COLO668 (cell line): Measurements from ENCODE around the gene TACO1.
A peak's percentile ranks its signal among the peaks of the same experiment; 100 is the strongest.

ENCODE experiments used
- DNase-seq: peaks from one replicate; lab custom pipeline; 2025; ENCODE audit not compliant: unreplicated experiment; lab: John Stamatoyannopoulos, UW

TACO1 gene

DNA sequence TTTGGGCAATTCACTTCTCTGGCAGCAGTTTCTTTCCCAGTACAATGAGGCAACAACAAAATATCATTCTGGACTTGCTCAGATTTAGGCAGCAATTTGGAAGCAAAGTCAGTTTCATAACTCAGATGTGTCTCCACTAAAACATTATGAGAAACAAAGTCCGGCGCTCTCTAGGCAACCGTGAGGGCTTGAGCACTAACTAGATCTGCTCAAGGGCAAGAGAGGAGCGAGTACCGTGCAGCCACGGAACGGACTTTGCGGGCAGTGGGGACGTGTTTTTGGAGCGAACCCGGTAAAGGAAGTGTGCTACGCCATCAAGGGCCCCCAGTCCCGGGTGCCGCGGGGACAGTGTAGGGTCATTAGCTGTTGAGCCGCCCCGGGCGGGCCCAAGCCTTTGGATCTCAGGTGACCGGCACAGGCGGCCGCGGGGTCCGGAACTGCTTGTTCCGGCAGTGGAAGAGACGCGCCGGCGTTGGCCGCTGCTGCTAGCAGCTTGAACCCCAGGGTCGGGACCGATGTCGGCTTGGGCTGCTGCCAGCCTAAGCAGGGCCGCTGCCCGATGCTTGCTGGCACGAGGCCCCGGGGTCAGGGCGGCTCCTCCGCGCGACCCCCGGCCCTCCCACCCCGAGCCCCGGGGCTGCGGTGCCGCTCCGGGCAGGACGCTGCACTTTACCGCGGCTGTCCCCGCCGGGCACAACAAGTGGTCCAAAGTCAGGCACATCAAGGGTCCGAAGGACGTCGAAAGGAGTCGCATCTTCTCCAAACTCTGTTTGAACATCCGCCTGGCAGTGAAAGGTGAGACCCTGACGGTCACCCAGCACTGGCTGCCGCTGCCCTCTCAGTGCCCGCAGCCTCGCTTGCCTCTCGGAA, at the start of gene TACO1:
TSS of gene TACO1 (plus strand) at position 327 of the 870 bp plus-strand sequence. CDS start at position 516, 189 bp downstream.
- DNase-seq, result peak; percentile 79

DNA sequence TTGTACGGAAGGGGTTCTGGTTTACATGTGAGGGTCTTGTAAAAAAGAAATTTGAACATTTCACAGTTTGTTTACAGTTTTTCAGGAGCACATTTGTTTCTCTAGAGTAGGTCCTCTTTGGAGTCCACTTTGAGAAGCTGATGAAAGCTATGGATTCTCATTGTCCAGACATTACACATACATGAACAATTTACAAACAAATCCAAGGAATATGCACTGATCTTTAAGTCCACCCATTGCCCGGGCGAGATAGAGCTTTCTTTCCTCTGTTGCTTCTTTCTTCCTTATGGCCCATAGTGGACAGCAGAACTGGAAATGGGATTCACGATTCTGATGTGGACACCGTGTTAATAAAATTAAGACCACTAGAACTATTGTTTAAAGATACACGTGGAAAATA, 48.5 kb upstream of the TACO1 start:
- no peak for DNase-seq

DNA sequence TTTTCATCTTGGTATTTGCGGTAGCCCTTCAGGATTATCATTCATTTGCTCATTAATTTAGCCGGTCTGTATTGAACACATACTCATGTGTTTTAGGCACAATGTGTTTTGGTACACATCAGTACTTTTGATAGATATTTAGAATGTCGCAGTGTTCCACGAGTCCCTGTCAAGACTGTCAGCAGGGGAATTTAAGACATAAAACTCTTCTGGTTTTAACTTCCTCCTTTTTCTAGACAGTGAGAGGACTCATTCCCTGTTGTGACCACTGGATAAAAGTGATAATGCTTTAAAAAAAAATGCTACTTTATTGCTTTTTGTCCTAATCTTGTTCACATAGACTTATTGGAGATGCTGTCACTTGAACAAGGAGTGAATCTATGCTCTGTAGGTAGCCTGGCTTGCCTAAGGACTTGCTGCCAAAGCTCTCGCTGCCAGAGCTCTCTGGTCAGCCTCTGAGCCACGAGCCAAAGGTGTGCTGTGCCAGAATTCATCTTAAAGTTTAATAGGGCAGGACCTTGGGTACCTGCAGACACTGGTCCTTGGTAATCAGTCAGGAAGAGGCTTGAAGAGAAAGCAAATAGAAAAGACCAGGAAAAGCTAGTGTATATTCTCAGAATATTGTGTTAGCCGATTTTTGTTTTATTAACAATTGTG, 45.1 kb upstream of the TACO1 start:
- no peak for DNase-seq

DNA sequence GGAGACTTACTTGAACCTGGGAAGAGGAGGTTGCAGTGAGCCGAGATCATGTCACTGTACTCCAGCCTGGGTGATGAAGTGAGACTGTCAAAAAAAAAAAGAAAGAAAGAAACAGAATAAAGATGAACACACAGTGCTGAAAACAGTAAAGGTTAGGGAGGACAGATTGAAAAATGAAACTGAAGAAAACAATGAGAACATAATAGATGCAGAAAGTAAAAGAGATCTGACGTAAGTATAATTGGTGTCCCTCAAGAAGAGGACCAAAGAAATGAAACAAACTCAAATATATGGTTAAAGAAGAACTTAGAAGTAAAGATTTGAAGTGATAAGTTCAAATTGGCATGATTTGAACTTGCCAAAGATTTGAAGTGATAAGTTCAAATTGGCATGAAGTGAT, 43.3 kb upstream of the TACO1 start:
- no peak for DNase-seq

DNA sequence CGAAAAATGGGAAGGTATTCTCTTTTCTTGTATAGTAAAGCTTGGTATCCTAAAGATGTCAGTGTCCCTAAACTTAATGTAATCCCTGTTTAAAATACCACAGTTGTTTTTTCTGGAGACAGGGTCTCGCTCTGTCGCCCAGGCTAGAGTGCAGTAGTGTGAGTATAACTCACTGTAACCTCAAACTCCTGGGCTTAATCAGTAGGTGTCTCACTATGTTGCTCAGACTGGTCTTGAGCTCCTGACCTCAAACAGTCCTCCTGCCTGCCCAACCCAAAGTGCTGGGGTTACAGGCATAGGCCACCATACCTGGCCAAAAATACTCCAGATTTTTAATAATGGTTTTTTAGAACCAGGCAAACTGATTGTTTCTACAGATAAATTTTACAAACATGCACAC, 42.3 kb upstream of the TACO1 start:
- no peak for DNase-seq

DNA sequence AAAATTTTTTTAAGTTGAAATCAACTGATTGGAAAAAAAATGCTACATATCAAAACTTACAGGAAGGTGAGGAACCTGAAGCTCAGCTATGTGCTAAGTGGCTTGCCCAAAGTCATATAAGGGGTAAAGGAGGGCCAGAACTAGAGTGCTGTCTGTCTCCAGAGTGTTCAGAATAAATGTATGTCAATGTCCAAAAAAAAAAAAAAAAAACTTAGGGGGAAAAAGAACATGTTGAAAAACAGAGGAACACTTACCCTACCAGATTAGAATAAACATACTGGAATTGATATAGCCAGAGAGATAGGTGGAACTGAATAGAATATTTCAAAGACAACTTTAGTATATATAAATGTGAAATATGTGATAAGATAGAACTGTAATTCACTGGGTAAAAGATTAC, 38.9 kb upstream of the TACO1 start:
- DNase-seq, result no peak

DNA sequence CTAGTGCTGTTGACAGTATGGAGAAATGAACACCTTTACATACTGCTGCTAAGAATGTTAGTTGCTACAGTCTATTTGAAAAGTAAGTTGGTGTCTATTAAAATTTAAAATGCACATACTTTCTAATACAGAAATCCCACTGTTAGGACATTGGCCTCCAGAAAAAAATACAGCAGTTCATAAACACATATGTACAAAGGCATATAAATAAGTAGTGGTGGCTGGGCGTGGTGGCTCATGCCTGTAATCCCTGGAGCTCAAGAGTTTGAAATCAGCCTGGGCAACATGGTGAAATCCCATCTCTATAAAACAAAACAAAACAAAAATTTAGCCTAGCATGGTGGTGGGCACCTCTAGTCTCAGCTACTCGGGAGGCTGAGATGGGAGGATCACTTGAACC, 37.4 kb upstream of the TACO1 start:
- no peak for DNase-seq

DNA sequence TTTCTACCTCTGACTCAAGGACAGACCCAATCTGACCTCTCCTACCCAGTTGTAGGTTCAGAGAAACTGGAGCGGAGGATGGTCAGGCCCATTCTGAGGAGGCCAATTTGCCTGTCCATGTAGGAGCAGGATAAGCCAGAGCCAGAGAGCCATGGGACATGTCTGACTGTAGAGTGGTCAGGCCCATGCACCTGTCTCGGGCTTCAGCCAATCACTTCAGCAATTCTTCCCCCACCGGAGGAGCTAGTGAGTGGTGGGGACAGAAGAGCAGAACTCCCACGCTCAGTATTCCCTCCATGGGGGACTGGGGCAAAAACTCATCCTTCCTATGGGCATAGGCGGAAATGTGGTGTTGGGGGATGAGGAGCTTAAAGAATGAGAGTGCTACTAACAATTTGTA, 36.1 kb upstream of the TACO1 start:
- no peak for DNase-seq

DNA sequence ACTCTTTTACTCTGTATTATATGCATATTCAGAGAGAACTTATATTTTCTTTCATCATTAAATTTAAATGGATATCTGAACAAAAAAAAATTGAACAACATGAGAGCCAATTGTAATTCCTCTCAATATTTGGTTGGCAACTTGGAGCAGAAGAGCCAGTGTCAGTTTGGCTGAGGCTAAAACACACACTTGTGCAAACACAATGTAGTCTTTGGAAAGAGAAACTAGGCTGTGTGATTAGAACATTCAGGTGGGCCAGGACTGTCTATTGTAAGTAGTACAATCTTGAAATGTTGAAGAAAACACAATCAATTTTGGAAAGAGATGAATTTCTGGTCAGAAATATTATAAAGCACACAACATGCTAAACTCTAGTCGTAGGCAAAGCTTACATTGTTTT, 33.5 kb upstream of the TACO1 start:
- no peak for DNase-seq

DNA sequence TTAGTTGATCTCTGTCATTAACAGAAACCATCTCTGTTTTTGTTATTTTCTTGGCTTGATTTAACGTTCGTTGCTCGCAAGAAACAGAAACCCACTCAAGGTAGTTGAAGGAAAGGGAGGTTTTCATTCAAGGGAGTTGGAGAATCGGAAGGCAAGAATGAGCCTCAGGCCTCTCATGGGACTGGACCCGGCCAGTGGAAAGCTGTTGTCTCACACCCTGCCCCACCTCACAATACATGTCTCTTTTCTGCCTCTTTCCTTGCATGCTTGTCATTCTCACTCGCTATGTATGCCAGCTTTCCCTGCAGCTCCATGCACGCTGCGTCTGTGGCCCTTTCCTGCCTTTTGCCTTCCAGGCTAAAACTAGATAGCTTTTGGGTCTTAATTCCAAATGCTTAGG, 32.1 kb upstream of the TACO1 start:
- DNase-seq, result no peak

DNA sequence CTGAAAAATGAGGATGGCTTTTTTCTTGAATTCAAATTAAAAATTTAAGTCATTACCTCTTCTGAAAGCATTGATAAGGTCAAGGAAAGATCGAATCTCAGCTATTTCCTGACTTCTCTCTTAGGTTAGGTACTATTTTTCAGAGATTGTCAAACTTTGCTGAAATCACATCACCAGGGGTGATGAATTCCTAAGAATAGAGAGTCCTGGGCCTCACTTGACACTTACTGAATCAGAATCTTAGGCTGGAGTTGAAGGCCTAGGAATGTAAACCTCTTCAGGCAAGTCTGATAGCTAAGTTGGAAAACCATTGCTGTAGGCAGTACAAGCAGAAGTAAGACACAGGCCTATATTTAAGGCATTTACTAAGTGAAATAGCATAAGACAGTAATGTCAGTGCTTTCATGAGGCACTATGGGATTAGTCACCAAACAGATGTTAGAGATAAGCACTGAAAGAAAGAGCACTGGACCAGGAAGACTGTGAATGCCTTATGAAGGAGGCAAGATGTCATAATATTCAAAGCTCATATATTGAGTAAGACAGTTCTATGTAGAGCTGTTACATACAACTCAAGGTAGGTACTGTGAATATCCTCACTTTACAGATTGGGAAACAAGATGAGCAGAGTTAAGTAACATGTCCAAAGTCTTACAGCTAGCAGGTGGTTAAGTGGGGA, 28.9 kb upstream of the TACO1 start:
- no peak for DNase-seq

DNA sequence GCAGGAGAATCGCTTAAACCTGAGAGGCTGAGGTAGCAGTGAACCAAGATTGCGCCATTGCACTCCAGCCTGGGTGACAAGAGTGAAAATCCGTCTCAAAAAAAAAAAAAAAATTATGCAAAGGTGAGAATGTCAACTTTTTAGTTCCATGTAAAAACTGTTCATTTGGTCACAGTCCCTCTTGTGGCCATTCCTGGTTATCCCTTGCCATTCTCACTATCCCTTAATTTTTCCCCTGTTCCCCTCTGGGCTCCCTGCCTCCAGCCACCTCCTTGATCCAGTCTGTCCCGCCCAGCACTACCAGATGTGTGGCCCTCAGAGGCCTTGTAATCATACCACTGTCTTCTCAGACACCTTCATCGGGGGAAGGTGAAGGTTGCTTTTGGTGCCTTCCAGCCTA, 27.1 kb upstream of the TACO1 start:
- DNase-seq, result no peak

DNA sequence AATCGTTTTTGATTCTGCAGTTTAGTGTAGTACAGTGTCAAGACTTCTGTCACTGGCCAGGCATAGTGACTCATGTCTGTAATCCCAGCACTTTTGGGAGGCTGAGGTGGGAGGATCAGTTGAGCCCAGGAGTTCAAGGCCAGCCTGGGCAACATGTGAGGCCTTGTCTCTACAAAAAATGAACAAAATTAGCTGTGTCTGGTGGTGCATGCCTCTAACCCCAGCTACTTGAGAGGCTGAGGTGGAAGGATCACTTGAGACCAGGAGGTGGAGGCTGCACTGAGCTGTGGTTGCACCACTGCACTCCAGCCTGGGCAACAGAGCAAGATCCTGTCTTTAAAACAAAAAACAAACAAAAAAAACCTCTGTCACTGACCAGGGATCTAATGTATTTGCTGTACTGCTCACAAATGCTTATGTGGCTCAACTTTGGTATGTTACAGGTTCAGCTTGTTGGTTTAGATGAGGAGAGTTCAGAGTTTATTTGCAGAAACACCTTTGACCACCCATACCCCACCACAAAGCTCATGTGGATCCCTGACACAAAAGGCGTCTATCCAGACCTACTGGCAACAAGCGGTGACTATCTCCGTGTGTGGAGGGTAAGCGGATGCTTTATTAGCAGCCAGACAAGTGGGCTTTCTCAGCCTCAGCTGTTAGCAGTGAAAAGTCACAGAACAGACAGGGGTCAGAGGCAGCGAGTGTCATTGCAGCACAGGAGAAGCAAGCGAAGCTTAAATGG, 22.5 kb upstream of the TACO1 start:
- no peak for DNase-seq

DNA sequence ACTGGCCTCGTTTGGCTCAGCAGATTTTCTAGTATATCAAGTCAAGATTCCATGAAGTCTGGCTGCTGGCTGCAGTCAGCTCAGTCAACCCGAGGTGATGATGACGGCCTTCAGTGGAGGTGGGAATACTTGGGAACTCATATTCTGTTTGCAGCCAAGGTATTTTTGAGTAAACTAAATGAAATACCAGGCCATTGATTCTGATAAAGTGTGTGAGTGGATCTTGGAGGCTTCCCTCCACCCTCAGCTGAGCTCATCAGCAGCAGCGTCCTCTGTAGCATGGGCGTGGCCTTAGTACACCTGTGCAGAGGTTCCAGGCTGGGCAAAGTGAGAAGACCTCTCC, 22.0 kb upstream of the TACO1 start:
- peak; percentile 18 for DNase-seq

DNA sequence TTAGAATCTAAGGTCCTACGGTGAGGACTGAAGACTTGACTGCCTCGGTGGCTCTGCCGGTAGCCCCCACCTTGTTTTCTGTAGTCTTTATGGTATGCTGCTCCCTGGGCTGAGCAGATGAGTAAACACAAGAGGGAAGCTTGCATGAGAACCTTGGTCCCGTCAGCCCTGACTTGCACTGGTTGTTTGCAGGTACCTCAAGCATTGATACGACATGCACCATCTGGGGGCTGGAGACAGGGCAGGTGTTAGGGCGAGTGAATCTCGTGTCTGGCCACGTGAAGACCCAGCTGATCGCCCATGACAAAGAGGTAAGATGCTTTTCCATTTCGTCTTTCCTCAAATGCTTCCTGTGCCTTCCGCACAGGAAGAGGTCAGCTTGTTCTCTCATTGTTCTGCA, 21.1 kb upstream of the TACO1 start:
- peak; percentile 69 for DNase-seq

DNA sequence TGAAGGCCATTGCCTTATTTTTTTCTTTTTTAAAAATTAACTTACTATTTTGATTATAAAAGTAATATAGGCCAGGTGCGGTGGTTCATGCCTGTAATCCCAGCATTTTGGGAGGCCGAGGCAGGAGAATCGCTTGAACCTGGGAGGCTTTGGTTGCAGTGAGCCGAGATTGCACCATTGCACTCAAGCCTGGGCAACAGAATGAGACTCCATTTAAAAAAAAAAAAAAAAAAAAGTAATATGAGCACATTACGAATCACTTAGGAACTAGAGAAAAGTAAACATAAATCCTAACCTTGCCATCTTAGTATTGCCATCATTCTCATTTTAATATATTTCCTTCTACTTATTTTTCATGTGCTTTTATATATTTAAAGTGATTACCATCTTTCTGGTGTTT, 12.9 kb upstream of the TACO1 start:
- no peak for DNase-seq

DNA sequence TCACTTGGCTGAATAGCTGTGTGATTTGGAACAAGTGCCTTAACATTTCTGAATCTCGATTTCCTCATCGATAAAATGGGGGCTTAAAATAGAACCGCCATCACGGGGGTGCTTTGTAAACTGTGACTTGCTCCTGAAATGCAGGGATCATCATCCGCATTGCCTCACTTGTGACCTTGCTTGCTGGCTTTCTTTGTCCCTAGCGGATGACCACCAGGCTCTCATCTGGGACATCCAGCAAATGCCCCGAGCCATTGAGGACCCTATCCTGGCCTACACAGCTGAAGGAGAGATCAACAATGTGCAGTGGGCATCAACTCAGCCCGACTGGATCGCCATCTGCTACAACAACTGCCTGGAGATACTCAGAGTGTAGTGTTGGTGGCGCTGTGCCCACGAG, 11.9 kb upstream of the TACO1 start:
- no peak for DNase-seq

DNA sequence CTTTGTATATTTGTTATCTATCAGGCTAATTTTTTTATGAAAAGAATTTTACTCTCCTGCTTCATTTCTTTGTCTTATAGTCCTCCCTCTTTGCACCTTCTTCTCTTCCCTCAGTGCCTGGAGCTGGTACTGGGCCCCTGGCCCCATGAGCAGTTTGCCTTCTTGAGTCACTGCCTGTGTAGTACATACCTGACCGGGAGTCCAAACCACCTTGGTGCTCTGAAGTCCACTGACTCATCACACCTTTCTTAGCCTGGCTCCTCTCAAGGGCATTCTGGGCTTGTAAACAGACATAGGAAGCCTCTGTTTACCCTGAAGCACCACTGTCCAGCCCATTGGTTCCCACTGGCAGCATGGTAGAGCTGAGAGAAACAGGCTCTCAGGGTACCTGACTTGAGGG, 11.0 kb upstream of the TACO1 start:
- no peak for DNase-seq

DNA sequence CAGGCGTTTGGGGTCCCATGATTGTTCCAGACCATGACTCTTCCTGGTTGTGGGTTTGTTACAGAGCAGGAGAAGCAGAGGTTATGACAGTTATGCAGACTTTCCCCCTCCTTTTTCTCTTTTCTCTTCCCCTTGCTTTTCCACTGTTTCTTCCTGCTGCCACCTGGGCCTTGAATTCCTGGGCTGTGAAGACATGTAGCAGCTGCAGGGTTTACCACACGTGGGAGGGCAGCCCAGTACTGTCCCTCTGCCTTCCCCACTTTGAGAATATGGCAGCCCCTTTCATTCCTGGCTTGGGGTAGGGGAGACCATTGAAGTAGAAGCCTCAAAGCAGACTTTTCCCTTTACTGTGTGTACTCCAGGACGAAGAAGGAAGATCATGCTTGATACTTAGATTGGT, 7.9 kb upstream of the TACO1 start:
- no peak for DNase-seq

DNA sequence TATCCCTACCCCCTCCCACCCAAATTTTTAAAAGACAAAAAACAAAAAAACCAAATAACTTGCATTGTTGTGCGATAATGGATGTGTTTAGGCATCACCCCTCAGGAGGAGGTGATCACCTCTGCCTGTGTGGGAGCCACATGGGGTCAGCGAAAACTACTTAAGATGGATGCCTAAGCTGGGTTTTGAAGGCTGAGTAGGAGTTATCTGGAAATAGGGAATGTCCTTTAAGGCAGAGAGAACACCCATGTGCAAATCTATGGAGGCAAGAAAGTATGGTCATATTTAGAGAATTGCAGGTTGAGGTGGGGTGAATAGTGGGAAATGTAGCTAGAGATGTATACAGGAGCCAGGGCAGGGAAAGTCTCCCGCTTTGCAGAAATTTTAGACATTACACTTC, 5.6 kb upstream of the TACO1 start:
- DNase-seq, result no peak

DNA sequence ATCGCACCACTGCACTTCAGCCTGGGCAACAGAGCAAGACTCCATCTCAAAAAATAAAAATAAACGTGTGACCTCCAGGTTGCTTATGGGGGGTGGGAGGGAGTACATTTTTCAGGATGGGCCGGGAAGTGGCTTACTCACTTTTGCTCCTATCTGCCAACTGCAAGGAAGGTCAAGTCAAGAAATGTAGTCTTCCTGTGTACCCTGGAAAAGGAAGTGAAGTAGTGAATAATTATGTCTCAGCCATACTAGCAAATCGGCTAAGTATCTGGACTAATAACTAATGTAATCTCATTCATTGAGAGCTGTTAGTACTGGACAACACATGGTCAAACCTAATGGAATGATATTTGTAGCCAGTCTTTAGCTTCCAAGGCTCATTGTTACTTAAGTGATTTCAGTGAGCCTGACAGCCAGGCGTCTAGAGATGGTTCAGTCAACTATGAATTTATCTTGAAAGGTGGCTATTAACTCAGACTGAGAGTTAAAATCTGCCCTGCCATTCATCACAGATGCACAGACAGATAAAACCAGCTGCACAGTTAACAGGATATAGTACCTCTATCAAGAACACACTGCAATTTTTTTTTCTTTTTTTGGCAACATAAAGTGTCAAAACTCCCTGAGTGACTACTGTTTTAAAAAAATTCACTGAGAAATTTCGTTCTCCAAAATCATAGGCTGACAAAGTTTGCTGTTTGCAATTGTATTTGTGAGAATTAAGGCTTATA, 3.7 kb upstream of the TACO1 start:
- no peak for DNase-seq
